NCI-H526 (cell line): ENCODE data around the gene CREB3L1.

Experiments used
- DNase-seq, 2 experiments: peaks; one replicate each; lab custom pipeline; 2025; lab: John Stamatoyannopoulos, UW

CREB3L1 gene

GRCh38 chr11:46322759-46323158, 45.3 kb downstream of the CREB3L1 start:
- peak in 1 of 2 experiments; percentile 17 for DNase-seq

- no peak for DNase-seq
Observed at GRCh38 chr11:46326813-46327416, 49.5 kb downstream of the CREB3L1 start.

- DNase-seq: no peak
Observed at GRCh38 chr11:46327829-46328228, 50.4 kb downstream of the CREB3L1 start.

GRCh38 chr11:46330154-46330553, 52.7 kb downstream of the CREB3L1 start:
- no peak for DNase-seq

- DNase-seq: no peak
Observed at GRCh38 chr11:46330563-46331281, 53.3 kb downstream of the CREB3L1 start.

GRCh38 chr11:46331282-46331984, 54.0 kb downstream of the CREB3L1 start:
- DNase-seq: no peak

GRCh38 chr11:46332093-46332567, 54.7 kb downstream of the CREB3L1 start:
- no peak for DNase-seq

GRCh38 chr11:46332568-46333393, 55.3 kb downstream of the CREB3L1 start:
- DNase-seq: peak; percentile 36 to 87

GRCh38 chr11:46333394-46333947, 56.0 kb downstream of the CREB3L1 start:
- peak; percentile 56 to 87 for DNase-seq

GRCh38 chr11:46334211-46334610, 56.7 kb downstream of the CREB3L1 start:
- no peak for DNase-seq

- DNase-seq: no peak
Observed at GRCh38 chr11:46335271-46335670, 57.8 kb downstream of the CREB3L1 start.

GRCh38 chr11:46335890-46336562, 58.6 kb downstream of the CREB3L1 start:
- DNase-seq: no peak

GRCh38 chr11:46336563-46337180, 59.2 kb downstream of the CREB3L1 start:
- no peak for DNase-seq

- DNase-seq: no peak
Observed at GRCh38 chr11:46337626-46338345, 60.3 kb downstream of the CREB3L1 start.

- no peak for DNase-seq
Observed at GRCh38 chr11:46338636-46338987, 61.1 kb downstream of the CREB3L1 start.

GRCh38 chr11:46338988-46339666, 61.7 kb downstream of the CREB3L1 start:
- peak; percentile 99 to 100 for DNase-seq

- peak in 1 of 2 experiments; percentile 49 for DNase-seq
Observed at GRCh38 chr11:46339816-46340215, 62.4 kb downstream of the CREB3L1 start.

GRCh38 chr11:46341454-46341853, 64.0 kb downstream of the CREB3L1 start:
- DNase-seq: no peak

- DNase-seq: no peak
Observed at GRCh38 chr11:46342239-46342638, 64.8 kb downstream of the CREB3L1 start.
